H7 (cell line): ENCODE data around the gene COBL. TPM values are rescaled to one million over a fixed set of nuclear protein-coding genes. Genes with fewer than 3 reads are reported as not detected.

Experiments
- DNase-seq: peaks from one replicate; pipeline ENCODE4 v3.0.0; 2012
- H3K27me3 ChIP-seq: 2 replicates; pipeline ENCODE4 v1.6.0; 2011; ENCODE audit warnings: mild to moderate bottlenecking, low read length; ENCODE audit not compliant: control insufficient read depth, insufficient read depth
- H3K36me3 ChIP-seq: replicated peaks from 2 replicates; pipeline ENCODE4 v1.5.1; 2011; ENCODE audit warnings: low read length; ENCODE audit not compliant: control insufficient read depth, insufficient read depth
- H3K4me3 ChIP-seq: 2 replicates; pipeline ENCODE4 v1.5.1; 2011; ENCODE audit warnings: low read depth, mild to moderate bottlenecking, control low read depth, low read length, moderate library complexity; ENCODE audit not compliant: insufficient read depth
- total RNA-seq: library from RNA; depleted of rRNA; stranded (reverse); fragments of >200 nt; shearing (Covaris generic); gene quantifications from 2 replicates; pipeline ENCODE4 v1.2.3, GENCODE V29; 2014

The COBL gene
- total RNA-seq, 1 experiment from 2014 or later, result 4.6 TPM

- Histone ChIP-seq H3K4me3 (no peak overlapping the region), H3K27me3 (no peaks in the 10 kb centered on the region), H3K36me3 (peaks cover 11% of the 10 kb centered on the region)
- DNase-seq, result no peak
These were observed 127.6 kb downstream of the COBL start for GRCh38 chr7:51188987-51189386.

GRCh38 chr7:51187941-51188340 lies 128.7 kb downstream of the COBL start:
- Histone ChIP-seq H3K27me3 (no peaks in the 10 kb centered on the region), H3K4me3 (no peak overlapping the region), H3K36me3 (peaks cover 11% of the 10 kb centered on the region)
- DNase-seq, result peak; percentile 87

- peaks cover 8% of the 10 kb centered on the region for H3K36me3 ChIP-seq
- no peak overlapping the region for H3K4me3 ChIP-seq
- DNase-seq, result no peak
- no peaks in the 10 kb centered on the region for H3K27me3 ChIP-seq
These were observed 130.1 kb downstream of the COBL start for GRCh38 chr7:51186531-51186930.

- H3K36me3 ChIP-seq, result peaks cover 2% of the 10 kb centered on the region
- no peak overlapping the region for H3K4me3 ChIP-seq
- no peaks in the 10 kb centered on the region for H3K27me3 ChIP-seq
- DNase-seq, result no peak
These were observed 133.9 kb downstream of the COBL start for GRCh38 chr7:51182636-51183166.

GRCh38 chr7:51180092-51180491 lies 136.5 kb downstream of the COBL start:
- Histone ChIP-seq H3K27me3 (no peaks in the 10 kb centered on the region), H3K36me3 (no peaks in the 10 kb centered on the region; the same call in 1 of the 2 replicates), H3K4me3 (no peak overlapping the region)
- DNase-seq, result no peak

- Histone ChIP-seq H3K4me3 (no peak overlapping the region), H3K27me3 (no peaks in the 10 kb centered on the region), H3K36me3 (no peaks in the 10 kb centered on the region)
- no peak for DNase-seq
These were observed 140.6 kb downstream of the COBL start for GRCh38 chr7:51175992-51176388.

GRCh38 chr7:51175316-51175991 lies 141.2 kb downstream of the COBL start:
- no peaks in the 10 kb centered on the region for H3K27me3 ChIP-seq
- no peaks in the 10 kb centered on the region for H3K36me3 ChIP-seq
- no peak overlapping the region for H3K4me3 ChIP-seq
- DNase-seq, result no peak

GRCh38 chr7:51165337-51165736 lies 151.3 kb downstream of the COBL start:
- no peak for DNase-seq
- Histone ChIP-seq H3K27me3 (no peaks in the 10 kb centered on the region), H3K4me3 (no peak overlapping the region), H3K36me3 (no peaks in the 10 kb centered on the region)

- Histone ChIP-seq H3K36me3 (no peaks in the 10 kb centered on the region), H3K4me3 (no peak overlapping the region), H3K27me3 (no peaks in the 10 kb centered on the region)
- peak; percentile 56 for DNase-seq
These were observed 153.8 kb downstream of the COBL start for GRCh38 chr7:51162724-51163329.

GRCh38 chr7:51161937-51162336 lies 154.7 kb downstream of the COBL start:
- H3K27me3 ChIP-seq, result no peaks in the 10 kb centered on the region
- H3K36me3 ChIP-seq, result no peaks in the 10 kb centered on the region
- no peak for DNase-seq
- H3K4me3 ChIP-seq, result no peak overlapping the region

GRCh38 chr7:51160990-51161615 lies 155.5 kb downstream of the COBL start:
- Histone ChIP-seq H3K36me3 (no peaks in the 10 kb centered on the region), H3K4me3 (no peak overlapping the region), H3K27me3 (no peaks in the 10 kb centered on the region)
- DNase-seq, result peak; percentile 78

- no peak for DNase-seq
- Histone ChIP-seq H3K36me3 (no peaks in the 10 kb centered on the region), H3K4me3 (no peak overlapping the region), H3K27me3 (no peaks in the 10 kb centered on the region)
These were observed 156.2 kb downstream of the COBL start for GRCh38 chr7:51160411-51160810.

GRCh38 chr7:51158742-51159445 lies 157.7 kb downstream of the COBL start:
- Histone ChIP-seq H3K36me3 (no peaks in the 10 kb centered on the region), H3K4me3 (no peak overlapping the region), H3K27me3 (no peaks in the 10 kb centered on the region)
- DNase-seq, result peak; percentile 45

- Histone ChIP-seq H3K4me3 (no peak overlapping the region), H3K27me3 (no peaks in the 10 kb centered on the region), H3K36me3 (no peaks in the 10 kb centered on the region)
- DNase-seq, result no peak
These were observed 158.4 kb downstream of the COBL start for GRCh38 chr7:51158211-51158610.
